DOHH2 (cell line): ENCODE data around the gene MRI1.

Experiments
- CTCF ChIP-seq: fragments of 200-600 bp; sonication (generic); IDR thresholded peaks from one replicate; pipeline ENCODE4 v1.5.1; 2014; ENCODE audit warnings: antibody characterized with exemption, mild to moderate bottlenecking, low read depth, low read length; ENCODE audit not compliant: poor library complexity, severe bottlenecking
- EZH2phosphoT487 ChIP-seq: fragments of 200-600 bp; sonication (generic); IDR thresholded peaks from 2 replicates; pipeline ENCODE4 v1.6.1; 2017; ENCODE audit warnings: borderline replicate concordance, mild to moderate bottlenecking, antibody characterized with exemption, low read length, moderate library complexity, mixed read lengths

GRCh38 chr19:13751436-13751835, 12.9 kb upstream of the MRI1 start:
- no peak for TF ChIP-seq CTCF
- no peak for TF ChIP-seq EZH2phosphoT487
